Smooth muscle cell (in vitro differentiated cells): ENCODE data around the gene KCND2. TPM values are rescaled to one million over a fixed set of nuclear protein-coding genes. Genes with fewer than 3 reads are reported as not detected.
A peak's percentile ranks its signal among the peaks of the same experiment; 100 is the strongest.

Source experiments
- DNase-seq: peaks from one replicate; lab custom pipeline; 2025; ENCODE audit not compliant: unreplicated experiment; lab: John Stamatoyannopoulos, UW
- H2AFZ ChIP-seq: fragments of 200-600 bp; sonication (generic); 2 replicates; pipeline ENCODE4 v1.6.0; 2016; ENCODE audit warnings: antibody characterized with exemption, low read depth, mild to moderate bottlenecking
- H3F3A ChIP-seq: fragments of 200-600 bp; sonication (generic); 2 replicates; pipeline ENCODE4 v1.6.0; 2017; ENCODE audit warnings: antibody characterized with exemption, low read depth
- H3K27ac ChIP-seq: fragments of 200-600 bp; sonication (generic); 2 replicates; pipeline ENCODE4 v1.5.1; 2016; ENCODE audit warnings: low read depth, mild to moderate bottlenecking
- H3K27me3 ChIP-seq: fragments of 200-600 bp; sonication (generic); 2 replicates; pipeline ENCODE4 v1.6.1; 2016; ENCODE audit warnings: low read depth, mild to moderate bottlenecking
- H3K36me3 ChIP-seq: fragments of 200-600 bp; sonication (generic); 2 replicates; pipeline ENCODE4 v1.5.1; 2016; ENCODE audit warnings: low read depth
- H3K4me1 ChIP-seq: fragments of 200-600 bp; sonication (generic); 2 replicates; pipeline ENCODE4 v1.5.1; 2016; ENCODE audit warnings: low read depth
- H3K4me2 ChIP-seq: fragments of 200-600 bp; sonication (generic); 2 replicates; pipeline ENCODE4 v1.6.0; 2016; ENCODE audit warnings: mild to moderate bottlenecking
- H3K4me3 ChIP-seq: fragments of 200-600 bp; sonication (generic); 2 replicates; pipeline ENCODE4 v1.5.1; 2016; ENCODE audit warnings: mild to moderate bottlenecking
- H3K79me2 ChIP-seq: fragments of 200-600 bp; sonication (generic); 2 replicates; pipeline ENCODE4 v1.6.0; 2016; ENCODE audit warnings: low read depth, mild to moderate bottlenecking
- H3K9ac ChIP-seq: fragments of 200-600 bp; sonication (generic); 2 replicates; pipeline ENCODE4 v1.6.0; 2016; ENCODE audit warnings: low read depth
- H3K9me3 ChIP-seq: fragments of 200-600 bp; sonication (generic); replicated peaks from 2 replicates; pipeline ENCODE4 v1.5.1; 2016; ENCODE audit warnings: low read depth
- H4K20me1 ChIP-seq: fragments of 200-600 bp; sonication (generic); 2 replicates; pipeline ENCODE4 v1.6.0; 2016; ENCODE audit warnings: low read depth
- CTCF ChIP-seq: fragments of 200-600 bp; sonication (generic); IDR thresholded peaks from 2 replicates; pipeline ENCODE4 v1.5.1; 2017; ENCODE audit warnings: borderline replicate concordance, mild to moderate bottlenecking, antibody characterized with exemption; ENCODE audit not compliant: insufficient read depth, poor library complexity, severe bottlenecking
- WGBS: methylation state at CpG from one replicate; pipeline ENCODE4 v1.1.7; 2016; ENCODE audit warnings: low lambda C conversion rate; 5-methylcytosine and 5-hydroxymethylcytosine counted together
- polyA plus RNA-seq: library from polyadenylated mRNA; unstranded; fragments of >200 nt; fragmentation: Nextera tagmentation; extraction: Ambion mirVana; gene quantifications from 2 replicates; pipeline ENCODE4 v1.2.1, GENCODE V29; 2016
- total RNA-seq: library from RNA; depleted of rRNA; stranded (reverse); fragments of >200 nt; gene quantifications from 2 replicates; pipeline ENCODE4 v1.2.3, GENCODE V29; 2014

Gene KCND2
- total and polyA plus RNA-seq, 2 experiments from 2014 or later: 1.6 to 2.9 TPM

- TF ChIP-seq CTCF: no peak
- no peaks in the 10 kb centered on the region for H3K9me3 ChIP-seq
- H3F3A ChIP-seq: no peaks in the 10 kb centered on the region
- H3K4me2 ChIP-seq: no peak overlapping the region
- no peaks in the 10 kb centered on the region for H3K4me1 ChIP-seq
- H3K27ac ChIP-seq: no peak overlapping the region
- H3K4me3 ChIP-seq: no peak overlapping the region
- DNase-seq: no peak
- no peak overlapping the region for H3K9ac ChIP-seq
- no peaks in the 10 kb centered on the region for H3K36me3 ChIP-seq
- 97% methylated on average over 1 of the region's 1 CpG for WGBS
- H2AFZ ChIP-seq: no peak overlapping the region
- H3K27me3 ChIP-seq: no peaks in the 10 kb centered on the region
- H3K79me2 ChIP-seq: no peaks in the 10 kb centered on the region
- H4K20me1 ChIP-seq: no peaks in the 10 kb centered on the region
These were observed 404.6 kb downstream of the KCND2 start for GRCh38 chr7:120677535-120677934.

GRCh38 chr7:120680985-120681384, 408.0 kb downstream of the KCND2 start:
- Histone ChIP-seq H3F3A (no peaks in the 10 kb centered on the region), H3K79me2 (no peaks in the 10 kb centered on the region), H3K36me3 (no peaks in the 10 kb centered on the region), H2AFZ (no peak overlapping the region), H3K4me2 (no peak overlapping the region), H3K4me1 (no peaks in the 10 kb centered on the region), H3K27me3 (no peaks in the 10 kb centered on the region), H3K4me3 (no peak overlapping the region), H3K9me3 (no peaks in the 10 kb centered on the region), H3K9ac (no peak overlapping the region), H3K27ac (no peak overlapping the region), H4K20me1 (no peaks in the 10 kb centered on the region)
- no peak for TF ChIP-seq CTCF
- no peak for DNase-seq
- WGBS: 88% methylated on average over 1 of the region's 1 CpG

GRCh38 chr7:120684463-120684862, 411.5 kb downstream of the KCND2 start:
- no peak overlapping the region for H3K4me2 ChIP-seq
- H4K20me1 ChIP-seq: no peaks in the 10 kb centered on the region
- WGBS: 75% methylated on average over 6 of the region's 6 CpGs
- no peak overlapping the region for H3K4me3 ChIP-seq
- H3K9ac ChIP-seq: no peak overlapping the region
- no peaks in the 10 kb centered on the region for H3K27me3 ChIP-seq
- no peak overlapping the region for H2AFZ ChIP-seq
- no peak for DNase-seq
- H3K79me2 ChIP-seq: no peaks in the 10 kb centered on the region
- TF ChIP-seq CTCF: no peak
- H3K27ac ChIP-seq: no peak overlapping the region
- no peaks in the 10 kb centered on the region for H3K4me1 ChIP-seq
- no peaks in the 10 kb centered on the region for H3K9me3 ChIP-seq
- no peaks in the 10 kb centered on the region for H3F3A ChIP-seq
- H3K36me3 ChIP-seq: no peaks in the 10 kb centered on the region

- no peaks in the 10 kb centered on the region for H3K27me3 ChIP-seq
- H3K36me3 ChIP-seq: no peaks in the 10 kb centered on the region
- H2AFZ ChIP-seq: peak overlapping the region; percentile 50
These were observed 418.9 kb downstream of the KCND2 start for GRCh38 chr7:120691915-120692314.

More at GRCh38 chr7:120691915-120692314, 418.9 kb downstream of the KCND2 start:
- H3K9ac ChIP-seq: no peak overlapping the region
- no peaks in the 10 kb centered on the region for H4K20me1 ChIP-seq
- H3K27ac ChIP-seq: no peak overlapping the region
- no peak for TF ChIP-seq CTCF
- H3K4me2 ChIP-seq: no peak overlapping the region
- no peak overlapping the region for H3K4me3 ChIP-seq
- no peaks in the 10 kb centered on the region for H3K9me3 ChIP-seq
- H3K4me1 ChIP-seq: peaks cover 8% of the 10 kb centered on the region
- WGBS: 71% methylated on average over 2 of the region's 2 CpGs
- no peak for DNase-seq
- H3F3A ChIP-seq: no peaks in the 10 kb centered on the region
- no peaks in the 10 kb centered on the region for H3K79me2 ChIP-seq
